T follicular helper cell (primary cell): ENCODE data around the gene TULP1.
"Not testable (repeated sequence)": the region's sequence is repeated elsewhere in the genome, so short reads cannot be mapped to it uniquely, and the experiment has no call there.

Experiments
- DNase-seq: peaks from one replicate; pipeline ENCODE4 v3.0.0-alpha.2; 2020; ENCODE audit warnings: low read depth
- total RNA-seq, 2 experiments: gene quantifications; one replicate each; lab custom pipeline; 2026; lab: John Stamatoyannopoulos, UW

TULP1 gene
- 0 reads per million in 2 experiments for total RNA-seq

DNA sequence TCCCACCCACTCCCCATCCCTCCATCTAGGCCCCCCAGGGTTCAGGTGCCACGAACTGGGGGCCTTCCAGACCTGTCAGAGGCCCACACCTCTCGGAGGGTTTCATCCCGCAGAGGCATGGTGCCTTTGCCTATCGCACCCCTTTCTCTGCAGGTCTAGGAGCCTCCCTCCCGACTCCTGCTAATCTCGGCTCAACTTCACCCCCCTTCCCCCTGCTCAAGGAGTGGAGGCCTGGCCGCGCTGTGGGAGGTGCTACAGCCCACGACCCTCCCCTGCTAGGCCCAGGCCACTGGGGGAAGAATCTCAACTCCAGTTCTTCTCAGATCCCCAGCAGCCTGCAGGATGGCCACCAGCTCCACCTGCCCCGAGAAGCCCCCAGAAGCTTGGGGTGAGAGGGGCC, at the start of gene TULP1:
Gene TULP1, minus strand, starts transcription at position 157 of the 400 bp plus-strand sequence. Its CDS starts 38 bp downstream, at position 119.
- DNase-seq: no peak

DNA sequence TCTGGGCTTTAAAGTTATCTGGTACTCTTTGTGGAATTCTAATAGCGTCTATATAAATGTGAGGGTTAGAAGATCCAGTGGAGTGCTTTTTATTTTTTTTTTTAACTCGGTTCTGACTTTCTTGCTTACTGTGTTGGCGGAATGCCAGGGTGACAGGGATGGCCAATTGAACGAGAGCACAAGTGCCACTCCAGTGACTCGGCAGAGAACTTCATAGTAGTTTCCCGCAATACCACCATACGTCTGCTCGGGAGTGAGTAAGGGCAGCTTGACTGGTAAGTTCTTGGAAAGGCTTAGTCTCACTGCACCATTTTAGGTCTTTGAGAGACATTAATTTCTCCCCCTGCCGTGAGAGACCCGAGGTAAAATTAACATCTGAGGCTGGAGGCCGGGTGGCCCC, 49.4 kb upstream of the TULP1 start:
- no peak for DNase-seq

DNA sequence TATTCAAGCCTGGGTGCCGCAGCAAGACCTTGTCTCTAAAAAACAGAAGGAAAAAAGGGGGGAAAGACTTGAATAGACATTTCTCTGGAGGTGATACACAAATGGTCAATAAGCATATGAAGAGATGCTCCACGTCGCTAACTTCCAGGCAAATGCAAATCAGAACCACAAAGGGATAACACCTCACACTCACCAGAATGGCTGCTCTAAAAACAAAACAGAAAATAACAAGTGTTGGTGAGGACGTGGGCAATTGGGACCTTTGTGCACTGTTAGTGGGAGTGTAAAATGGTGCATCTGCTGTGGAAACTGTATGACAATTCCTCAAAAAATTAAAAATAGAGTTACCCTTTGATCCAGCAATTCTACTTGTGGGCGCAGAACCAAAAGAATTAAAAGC, 48.4 kb upstream of the TULP1 start:
- no peak for DNase-seq

DNA sequence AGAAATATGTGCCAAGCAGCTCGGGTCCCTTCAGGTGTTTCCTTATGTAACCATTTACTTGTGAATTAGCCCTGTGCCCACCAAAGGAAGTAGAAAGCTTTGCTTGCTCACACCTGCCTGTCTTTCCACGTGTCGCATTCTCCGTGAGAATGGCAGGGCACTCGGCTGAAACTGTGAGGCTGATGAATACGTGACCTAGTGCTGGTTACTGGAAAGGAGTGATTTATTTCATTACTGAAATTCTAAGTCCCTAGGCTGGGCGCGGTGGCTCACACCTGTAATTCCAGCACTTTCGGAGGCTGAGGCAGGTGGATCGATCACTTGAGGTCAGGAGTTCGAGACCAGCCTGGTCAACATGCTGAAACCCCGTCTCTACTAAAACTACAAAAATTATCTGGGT, 45.9 kb upstream of the TULP1 start:
- DNase-seq: no peak

DNA sequence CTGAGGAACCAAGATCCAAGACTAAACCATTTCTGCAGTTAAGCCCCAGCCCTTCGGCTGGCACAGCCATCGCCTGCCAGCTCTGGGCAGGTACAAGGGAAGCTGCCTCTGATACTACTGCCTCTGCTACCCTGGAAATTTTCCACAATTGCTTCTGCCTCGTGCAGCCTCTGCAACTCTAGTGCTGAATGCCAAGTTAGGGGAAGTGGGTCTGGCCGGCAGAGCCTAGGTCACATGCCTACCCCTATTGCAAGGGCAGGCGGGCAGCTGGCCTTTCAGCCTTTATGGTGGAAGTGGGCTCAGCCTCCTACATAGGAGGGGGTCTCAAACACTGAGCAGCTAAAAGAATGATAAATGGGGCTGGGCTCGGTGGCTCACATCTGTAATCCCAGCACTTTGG, 44.5 kb upstream of the TULP1 start:
- no peak for DNase-seq

DNA sequence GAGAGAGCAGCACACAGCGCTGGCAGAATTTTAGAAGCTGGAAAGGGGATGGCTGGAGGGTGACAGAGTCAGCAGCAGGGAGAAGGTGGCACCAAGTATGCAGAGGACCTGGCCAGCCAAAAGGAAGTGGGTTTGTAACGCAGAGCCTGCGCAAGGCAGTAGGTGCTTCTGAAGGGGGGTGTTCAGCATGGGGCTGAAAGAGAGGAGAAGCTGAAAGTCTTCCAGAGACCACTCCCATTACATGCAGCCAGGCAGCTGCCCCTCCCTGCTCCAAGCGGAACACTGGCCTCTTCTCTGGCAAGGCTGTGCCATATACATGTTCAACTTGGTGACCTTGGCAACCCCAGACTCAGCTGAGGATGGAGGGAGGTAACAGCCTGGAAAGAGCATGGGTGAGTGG, 42.1 kb upstream of the TULP1 start:
- no peak for DNase-seq

DNA sequence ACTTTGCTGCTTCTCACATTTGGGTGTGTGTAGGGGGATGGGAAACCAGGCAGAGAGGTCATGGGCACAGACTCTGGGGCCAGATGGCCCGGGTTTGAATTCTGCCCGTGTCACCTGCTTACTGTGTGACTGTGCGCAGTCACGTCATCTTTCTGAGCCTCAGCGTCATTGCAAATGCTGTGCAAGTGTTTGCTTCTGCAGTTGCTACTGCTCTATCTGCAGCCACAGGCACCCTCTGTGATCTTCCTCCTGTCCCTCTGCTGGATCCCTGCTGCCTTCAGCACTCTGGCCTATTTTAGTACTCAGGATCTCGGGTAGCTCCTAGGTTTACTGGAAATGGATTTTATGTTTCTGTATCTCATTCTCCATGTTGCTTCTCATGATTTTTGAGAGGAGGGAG, 40.6 kb upstream of the TULP1 start:
- DNase-seq: no peak

DNA sequence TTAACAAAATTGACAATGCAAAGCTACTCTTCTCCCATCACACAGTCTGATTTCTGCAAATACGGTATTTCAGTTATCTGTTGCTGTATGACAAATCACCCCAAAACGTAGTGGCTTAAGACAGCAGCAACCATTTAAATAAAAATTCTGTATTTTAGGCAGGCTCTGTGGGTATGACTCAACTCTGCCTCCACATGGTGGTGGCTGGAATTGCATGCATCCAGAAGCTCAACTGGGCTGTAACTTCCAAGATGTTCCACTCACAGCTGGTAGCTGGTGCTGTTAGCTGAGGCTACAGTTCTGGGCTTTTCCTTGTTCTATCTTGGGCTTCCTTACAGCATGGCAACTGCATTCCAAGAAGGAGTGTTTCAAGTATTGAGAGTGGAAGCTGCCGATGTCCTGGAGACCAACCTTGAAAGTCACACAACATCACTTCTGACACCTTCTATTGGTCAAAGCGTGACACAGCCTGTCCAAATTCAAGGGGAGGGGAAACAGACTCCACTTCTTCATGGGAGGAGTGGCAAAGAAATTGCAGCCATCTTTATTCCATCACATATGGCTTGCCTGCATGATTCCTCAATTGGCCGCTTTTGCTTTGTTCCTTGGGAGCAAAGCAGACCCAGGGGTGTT, 39.7 kb upstream of the TULP1 start:
- peak; percentile 42 for DNase-seq

DNA sequence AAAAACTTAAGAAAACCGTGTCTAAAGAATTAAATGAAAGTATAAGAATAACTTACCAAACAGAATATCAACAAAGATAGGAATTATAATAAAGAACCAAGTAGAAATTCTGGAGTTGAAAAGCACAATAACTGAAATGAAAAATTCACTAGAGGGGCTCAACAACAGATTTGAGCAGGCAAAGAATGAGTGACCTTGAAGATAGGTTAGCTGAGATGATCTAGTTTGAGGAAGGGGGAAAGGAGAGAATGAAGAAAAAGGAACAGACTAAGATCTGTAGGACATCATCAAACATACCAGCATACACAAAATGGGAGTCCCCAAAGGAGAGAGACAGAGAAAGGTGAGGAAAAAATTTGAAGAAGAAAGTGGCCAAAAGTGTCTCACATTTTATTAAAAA, 37.7 kb upstream of the TULP1 start:
- no peak for DNase-seq

DNA sequence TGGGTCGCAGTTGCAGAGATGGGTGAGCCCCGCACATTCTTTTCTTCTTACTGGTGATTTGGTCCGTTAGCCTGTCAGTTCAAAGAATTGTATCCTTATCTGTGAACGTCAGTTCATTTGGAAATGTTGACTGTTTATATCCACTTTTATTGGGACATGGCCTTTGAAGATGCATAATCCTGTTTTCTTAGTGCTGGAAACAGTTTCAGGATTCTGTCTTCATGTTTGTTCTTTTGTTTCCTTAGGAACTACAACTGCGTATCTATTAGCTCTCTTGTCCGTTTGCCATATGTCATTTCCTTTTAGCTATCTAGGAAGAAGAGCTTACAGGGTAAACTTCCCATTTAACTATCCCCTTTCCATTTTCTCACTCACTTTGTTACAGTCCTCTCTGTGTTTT, 35.0 kb upstream of the TULP1 start:
- no peak for DNase-seq

DNA sequence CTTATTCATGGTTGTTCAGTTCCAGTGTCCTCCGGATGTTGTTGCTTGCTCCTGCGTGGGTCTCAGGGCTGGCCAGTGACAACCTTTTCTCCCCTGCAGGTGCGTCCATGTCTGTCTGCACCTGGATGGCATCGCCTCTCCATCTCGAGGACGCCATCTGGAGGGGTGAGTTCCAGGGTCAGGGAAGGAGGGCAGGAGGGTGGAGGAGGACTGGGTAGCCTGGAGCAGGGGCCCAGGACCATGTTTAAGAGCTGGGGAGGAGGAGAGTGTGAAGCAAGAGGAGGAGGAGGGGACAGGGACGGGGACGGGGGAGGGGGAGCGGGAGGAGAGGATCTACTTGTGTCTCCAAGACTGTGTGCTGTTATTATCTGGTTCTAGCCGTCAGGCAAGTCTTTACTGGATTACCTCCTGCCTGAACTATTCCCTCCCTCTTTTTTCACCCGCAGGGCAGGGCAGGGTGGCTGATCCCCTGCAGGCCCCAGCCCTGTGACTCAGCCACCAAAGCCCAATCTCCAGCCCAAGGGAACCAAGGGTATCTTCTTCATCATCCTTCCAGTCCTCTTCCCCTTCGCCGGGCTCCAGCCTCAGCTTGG, 32.2 kb upstream of the TULP1 start:
- no peak for DNase-seq

DNA sequence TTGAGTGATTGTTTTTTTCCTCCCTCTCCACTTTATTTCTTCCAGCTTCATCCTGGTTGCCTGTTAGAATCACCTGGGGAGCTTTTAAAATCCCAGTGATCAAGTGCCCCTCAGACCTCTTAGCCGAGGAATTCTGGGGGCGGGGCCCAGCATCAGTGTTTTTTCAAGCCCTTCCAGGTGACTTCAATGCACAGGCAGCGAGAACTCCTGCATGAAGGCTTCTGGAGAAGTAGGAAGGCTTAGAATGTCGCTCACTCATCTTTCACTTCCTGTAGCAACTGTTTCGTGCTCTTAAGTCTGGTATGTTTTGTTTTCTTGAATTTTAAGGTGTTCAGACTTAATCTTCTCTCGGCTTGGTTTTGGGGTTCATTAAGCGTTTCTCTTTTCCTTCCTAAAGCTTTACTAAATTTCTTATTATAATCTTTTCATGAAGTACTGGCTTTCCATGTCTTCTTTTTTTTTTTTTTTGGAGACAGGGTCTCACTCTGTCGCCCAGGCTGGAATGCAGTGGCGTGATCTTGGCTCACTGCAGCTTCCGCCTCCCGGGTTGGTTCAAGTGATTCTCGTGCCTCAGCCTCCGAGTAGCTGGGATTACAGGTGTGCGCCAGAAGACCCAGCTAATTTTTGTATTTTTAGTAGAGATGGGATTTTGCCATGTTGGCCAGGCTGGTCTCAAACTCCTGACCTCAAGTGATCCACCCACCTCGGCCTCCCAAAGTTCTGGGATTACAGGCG, 30.9 kb upstream of the TULP1 start:
- DNase-seq: no peak

DNA sequence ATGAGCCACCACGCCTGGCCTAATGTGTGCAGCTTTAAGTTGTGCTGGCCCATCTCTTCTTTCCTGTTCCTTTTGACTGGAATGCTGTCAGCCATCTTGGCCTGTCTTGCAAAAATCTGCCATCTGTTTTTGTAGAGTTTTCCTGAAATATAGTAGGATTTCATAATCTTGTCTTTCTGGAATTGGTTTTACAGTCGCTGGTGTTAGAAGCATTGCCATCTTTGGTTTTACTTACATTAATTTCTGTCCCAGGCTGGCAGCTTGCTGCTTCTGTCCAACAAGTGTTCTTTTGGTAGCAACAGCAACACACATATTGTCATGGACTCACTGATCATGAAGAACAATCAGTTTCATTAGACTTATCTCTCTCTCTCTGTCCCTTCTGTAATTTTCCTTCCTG, 29.1 kb upstream of the TULP1 start:
- DNase-seq: no peak

DNA sequence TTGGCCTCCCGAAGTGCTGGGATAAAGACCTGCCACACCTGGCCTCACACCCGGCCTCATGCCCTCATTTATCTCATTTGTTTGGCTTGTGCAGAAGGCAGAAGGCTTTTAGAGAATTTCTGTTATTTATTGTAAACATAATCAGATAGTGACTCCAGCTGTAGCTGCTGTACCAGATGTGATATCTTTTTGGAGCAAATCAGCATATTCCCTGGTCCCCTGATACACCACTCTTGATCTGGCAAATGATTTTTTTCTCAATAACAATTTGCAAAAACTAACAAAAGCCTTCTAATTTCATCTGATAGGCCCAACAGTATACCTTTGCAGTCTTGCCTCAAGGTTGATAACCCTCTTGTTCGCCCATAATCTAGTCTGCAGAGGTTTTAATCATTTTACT, 26.5 kb upstream of the TULP1 start:
- DNase-seq: no peak

DNA sequence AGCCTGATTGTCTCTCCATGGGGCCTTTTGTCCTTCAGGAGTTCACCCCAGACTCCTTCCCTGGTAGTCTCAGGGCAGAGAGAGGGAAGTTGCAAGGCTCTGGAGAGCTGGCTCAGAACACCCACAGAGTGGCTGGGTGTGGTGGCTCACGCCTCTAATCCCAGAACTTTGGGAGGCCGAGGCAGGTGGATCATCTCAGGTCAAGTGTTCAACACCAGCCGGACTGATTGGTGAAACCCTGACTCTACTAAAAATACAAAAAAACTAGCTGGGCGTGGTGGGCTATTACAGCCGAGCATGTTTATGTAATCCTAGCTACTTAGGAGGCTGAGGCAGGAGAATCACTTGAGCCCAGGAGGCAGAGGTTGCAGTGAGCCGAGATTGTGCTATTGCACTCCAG, 23.2 kb upstream of the TULP1 start:
- DNase-seq: not testable (repeated sequence)

DNA sequence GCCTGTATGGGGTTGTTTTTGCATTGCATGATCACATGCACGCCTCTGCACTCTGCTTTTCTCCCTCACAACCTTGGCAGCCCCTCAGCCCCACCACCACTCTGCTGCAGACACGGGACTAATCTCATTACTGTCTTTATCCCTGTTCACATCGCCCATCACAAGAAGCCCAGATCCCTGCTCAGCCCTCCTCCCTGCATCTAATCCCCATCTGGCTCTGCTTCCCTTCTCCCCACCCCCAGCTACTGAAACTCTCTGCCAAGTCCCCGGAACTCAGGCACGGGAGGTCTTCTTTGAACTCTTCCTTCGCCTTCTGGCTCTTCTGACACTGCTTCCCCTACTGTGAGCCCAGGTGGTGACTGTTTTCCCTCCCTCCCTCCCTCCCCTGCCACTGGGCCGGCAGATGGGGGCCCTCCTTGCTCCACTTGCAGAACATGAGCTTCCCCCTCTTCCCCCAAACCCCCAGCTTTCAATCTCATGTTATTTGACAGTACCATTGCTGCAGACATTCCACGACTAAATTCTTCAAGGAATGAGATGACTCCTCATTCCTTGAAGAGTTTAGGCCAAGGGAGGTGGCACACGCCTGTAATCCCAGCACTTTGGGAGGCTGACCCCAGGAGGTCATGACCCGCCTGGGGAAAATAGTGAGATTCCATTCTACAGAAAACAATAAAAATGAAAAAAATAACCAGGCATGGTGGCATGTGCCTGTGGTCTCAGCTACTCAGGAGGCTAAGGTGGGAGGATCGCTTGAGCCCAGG, 21.9 kb upstream of the TULP1 start:
- no peak for DNase-seq

DNA sequence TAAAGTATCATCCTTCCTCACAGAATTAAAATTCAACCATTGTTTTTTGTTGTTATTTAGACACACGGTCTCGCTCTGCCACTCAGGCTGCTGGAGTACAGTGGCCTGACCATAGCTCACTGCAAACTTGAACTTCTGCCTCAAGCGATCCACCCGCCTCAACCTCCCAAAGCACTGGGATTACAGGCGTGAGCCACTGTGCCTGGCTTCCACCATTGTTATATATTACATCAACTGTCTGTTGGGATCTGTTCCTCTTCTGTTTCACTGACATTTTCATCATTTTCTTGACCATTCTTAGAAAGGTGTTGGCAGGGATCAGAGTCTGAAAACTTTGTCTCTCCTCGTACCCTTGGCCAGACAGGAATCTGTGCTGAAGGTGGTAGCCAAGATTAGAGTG, 21.3 kb upstream of the TULP1 start:
- no peak for DNase-seq

DNA sequence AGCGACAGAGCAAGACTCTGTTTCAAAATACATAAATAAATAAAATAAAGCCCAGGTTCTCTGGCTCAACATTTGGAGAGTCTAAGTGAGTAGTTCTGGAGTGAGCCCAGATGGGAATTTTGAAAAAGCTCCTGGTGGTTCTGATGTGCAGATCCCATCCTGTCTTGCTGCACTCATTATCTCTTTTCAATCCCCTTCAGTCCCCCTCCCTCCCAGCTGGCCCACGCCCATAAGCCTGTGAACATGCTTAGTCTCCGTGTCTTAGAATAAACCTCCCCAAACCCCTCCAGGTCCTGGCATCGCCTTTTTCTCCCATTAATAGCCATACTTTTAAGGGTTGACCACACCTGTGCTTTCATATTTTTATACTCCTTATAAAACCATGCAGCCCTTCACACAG, 19.4 kb upstream of the TULP1 start:
- no peak for DNase-seq

DNA sequence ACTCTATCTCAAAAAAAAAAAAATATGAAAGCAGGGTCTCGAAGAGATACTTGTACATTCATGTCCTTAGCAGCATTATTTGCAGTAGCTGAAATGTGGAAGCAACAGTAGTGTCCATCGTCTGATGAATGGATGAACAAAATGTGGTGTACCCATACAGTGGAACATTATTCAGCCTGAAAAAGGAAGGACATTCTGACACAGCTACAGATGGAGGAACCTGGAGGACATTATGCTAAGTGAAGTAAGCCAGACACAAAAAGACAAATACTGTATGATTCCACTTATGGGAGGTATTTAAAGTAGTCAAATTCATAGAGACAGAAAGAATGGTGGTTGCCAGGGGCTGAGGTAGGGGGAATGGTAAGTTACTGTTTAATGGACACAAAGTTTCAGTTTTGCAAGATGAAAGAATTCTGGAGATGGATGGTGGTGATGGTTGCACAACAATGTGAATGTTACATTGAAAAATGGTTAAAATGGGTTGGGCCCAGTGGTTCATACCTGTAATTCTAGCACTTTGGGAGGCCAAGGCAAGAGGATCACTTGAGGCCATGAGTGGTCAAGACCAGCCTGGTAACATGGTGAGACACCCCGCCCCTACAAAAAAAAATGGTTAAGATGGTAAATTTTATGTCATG, 11.8 kb upstream of the TULP1 start:
- no peak for DNase-seq

DNA sequence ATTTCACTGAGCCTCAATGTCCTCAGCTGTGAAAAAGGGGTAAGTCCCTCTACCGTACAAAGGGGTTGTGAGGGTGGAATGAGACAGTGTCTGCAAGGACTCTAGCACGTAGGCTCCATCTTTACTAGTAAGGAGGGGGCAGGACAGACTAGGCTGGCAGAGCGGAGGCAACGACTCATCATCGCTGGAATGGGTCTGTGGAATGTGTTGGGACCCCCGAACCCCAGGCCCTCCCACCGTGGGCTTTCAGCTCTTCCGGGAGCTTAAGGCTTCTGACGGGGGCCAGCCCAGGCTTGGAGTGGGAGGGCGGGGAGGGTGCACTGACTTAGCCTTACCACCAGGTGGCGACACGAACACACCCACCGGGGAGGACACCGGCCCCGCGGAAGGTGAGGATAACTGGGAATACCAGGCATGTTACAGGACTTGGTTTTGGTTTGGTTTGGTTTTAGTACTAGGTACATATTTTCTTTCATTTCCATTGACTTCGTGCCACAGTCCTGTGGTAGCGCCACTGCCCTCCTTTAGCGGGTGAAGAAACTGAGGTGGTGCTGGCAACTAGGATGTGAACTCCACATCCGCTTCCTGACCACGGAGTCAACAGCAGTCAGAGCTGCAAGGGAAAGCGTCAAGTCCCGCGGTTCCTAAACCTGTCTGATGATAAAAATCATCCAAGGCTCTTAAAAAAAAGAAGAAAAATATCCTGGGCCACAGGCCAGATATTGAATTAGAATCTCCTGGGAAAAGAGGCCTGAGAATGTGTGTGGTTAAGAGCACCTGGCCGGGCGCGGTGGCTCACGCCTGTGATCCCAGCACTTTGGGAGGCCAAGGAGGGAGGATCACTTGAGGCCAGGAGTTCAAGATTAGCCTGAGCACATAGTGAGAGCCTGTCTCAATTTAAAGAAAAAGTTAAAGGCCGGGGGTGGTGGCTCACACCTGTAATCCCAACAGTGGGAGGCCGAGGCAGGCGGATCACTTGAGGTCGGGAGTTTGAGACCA, 10.3 kb upstream of the TULP1 start:
- peak; percentile 69 for DNase-seq

DNA sequence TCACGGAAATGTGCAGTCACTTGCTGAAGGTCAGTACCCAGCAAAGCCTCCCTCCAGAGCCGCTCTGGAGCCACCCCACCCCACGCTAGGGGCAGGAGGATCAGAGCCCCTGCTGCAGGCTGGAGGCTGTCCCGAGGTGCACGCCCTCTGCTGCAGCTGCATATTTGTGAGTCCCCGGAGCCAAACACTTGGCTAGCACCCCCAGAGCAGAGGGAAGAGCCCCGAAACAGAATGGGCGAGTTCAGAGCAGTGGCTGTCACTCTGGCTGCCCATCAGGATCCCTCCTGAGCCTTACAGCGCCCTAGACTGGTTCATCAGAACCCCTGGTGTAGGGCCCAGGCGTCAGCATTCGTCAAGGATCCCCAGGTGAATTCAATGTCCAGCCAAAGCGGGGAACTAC, 9.5 kb upstream of the TULP1 start:
- no peak for DNase-seq
